ENCODE data around the gene TBCA. TPM values are rescaled to one million over a fixed set of nuclear protein-coding genes. Genes with fewer than 3 reads are reported as not detected.

The TBCA gene
- total and polyA plus RNA-seq, 12 donors = 184 to 595 (median 288) TPM

DNA sequence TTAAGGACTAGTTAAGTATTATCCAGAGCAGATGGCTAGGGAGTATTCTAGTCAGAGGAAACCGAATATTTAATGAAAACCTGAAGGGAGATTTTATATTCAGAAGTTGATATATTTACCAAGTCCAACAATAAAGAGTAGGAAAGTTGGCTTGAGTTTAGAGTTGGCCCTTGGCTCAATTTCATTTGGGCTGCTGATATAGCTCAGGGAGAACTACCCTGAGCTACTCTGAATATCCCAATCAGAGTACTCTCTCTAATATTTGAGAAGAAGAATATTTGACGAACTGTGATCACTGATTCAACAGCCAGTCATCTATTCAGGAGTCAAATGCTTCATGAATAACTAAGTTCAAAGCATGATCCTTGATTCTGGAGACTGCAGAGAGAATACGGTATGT is 34.5 kb downstream of the TBCA start:
- H3K9me3 ChIP-seq (replicated peaks in 1 of 3) = no peaks in the 10 kb centered on the region
- no peaks in the 10 kb centered on the region for H3K27me3 ChIP-seq
- 90 to 97% (median 94%) methylated on average over 3 of the region's 3 CpGs for WGBS, 4 donors
- intact Hi-C loops (cut with DNase I) = no loop called here
- no peak for DNase-seq
- H3K4me1 ChIP-seq (replicated peaks in 1 of 2) = peaks cover 3 to 19% of the 10 kb centered on the region in 2 donors
- H3K27ac ChIP-seq = no peak overlapping the region
- no peak for TF ChIP-seq CTCF (IDR thresholded peaks at IDR 0.05)
- TF ChIP-seq POLR2A (IDR thresholded peaks at IDR 0.05) = no peak
- H3K4me3 ChIP-seq = no peak overlapping the region
- no peaks in the 10 kb centered on the region for H3K36me3 ChIP-seq (replicated peaks in 1 of 2)

- DNase-seq = no peak
- 92 to 99% (median 94%) methylated on average over 2 of the region's 2 CpGs for WGBS, 4 donors
- no peaks in the 10 kb centered on the region for H3K27me3 ChIP-seq
- no peak for TF ChIP-seq CTCF (IDR thresholded peaks at IDR 0.05)
- intact Hi-C loops (cut with DNase I) = no loop called here
- H3K4me3 ChIP-seq = no peak overlapping the region
- no peaks in the 10 kb centered on the region for H3K4me1 ChIP-seq (replicated peaks in 1 of 2)
- no peak overlapping the region for H3K27ac ChIP-seq
- H3K9me3 ChIP-seq (replicated peaks in 1 of 3) = no peaks in the 10 kb centered on the region
- H3K36me3 ChIP-seq (replicated peaks in 1 of 2) = no peaks in the 10 kb centered on the region
These were observed 41.3 kb downstream of the TBCA start for GRCh38 chr5:77734885-77735284.

DNA sequence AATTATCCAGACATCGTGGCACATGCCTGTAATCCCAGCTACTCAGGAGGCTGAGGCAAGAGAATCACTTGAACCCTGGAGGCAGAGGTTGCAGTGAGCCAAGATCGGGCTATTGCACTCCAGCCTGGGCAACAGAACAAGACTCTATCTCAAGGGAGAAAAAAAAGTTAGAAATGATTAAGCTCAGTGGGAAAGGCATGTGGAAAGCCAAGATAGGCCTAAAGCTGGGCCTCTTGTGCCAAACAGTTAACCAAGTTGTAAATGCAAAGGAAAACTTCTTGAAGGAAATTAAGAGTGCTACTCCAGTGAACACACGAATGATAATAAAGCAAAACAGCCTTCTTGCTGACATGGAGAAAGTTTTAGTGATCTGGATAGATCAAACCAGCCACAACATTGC is 43.0 kb downstream of the TBCA start:
- intact Hi-C loops (cut with DNase I) = no loop called here
- Histone ChIP-seq H3K27me3 (no peaks in the 10 kb centered on the region), H3K4me1 (replicated peaks in 1 of 2) (no peaks in the 10 kb centered on the region), H3K9me3 (replicated peaks in 1 of 3) (no peaks in the 10 kb centered on the region), H3K4me3 (no peak overlapping the region), H3K36me3 (replicated peaks in 1 of 2) (no peaks in the 10 kb centered on the region), H3K27ac (no peak overlapping the region)
- TF ChIP-seq POLR2A (IDR thresholded peaks at IDR 0.05) = no peak
- TF ChIP-seq CTCF (IDR thresholded peaks at IDR 0.05) = no peak
- no peak for DNase-seq
- 74 to 97% (median 90%) methylated on average over 3 of the region's 3 CpGs for WGBS, 4 donors

GRCh38 chr5:77727190-77727589 is 48.9 kb downstream of the TBCA start:
- H3K27me3 ChIP-seq = no peaks in the 10 kb centered on the region
- no peak for DNase-seq
- peaks cover 6 to 22% of the 10 kb centered on the region in 2 donors for H3K4me1 ChIP-seq (replicated peaks in 1 of 2)
- 78 to 97% (median 92%) methylated on average over 3 of the region's 3 CpGs for WGBS, 4 donors
- no peaks in the 10 kb centered on the region for H3K36me3 ChIP-seq (replicated peaks in 1 of 2)
- intact Hi-C loops (cut with DNase I) = no loop called here
- no peak overlapping the region for H3K4me3 ChIP-seq
- H3K27ac ChIP-seq = no peak overlapping the region
- TF ChIP-seq POLR2A (IDR thresholded peaks at IDR 0.05) (no peak), CTCF (IDR thresholded peaks at IDR 0.05) (no peak)
- H3K9me3 ChIP-seq (replicated peaks in 1 of 3) = no peaks in the 10 kb centered on the region

All from adrenal gland (tissue), 12 donors.